ENCODE data around the gene GPC6.

- TF ChIP-seq, protein P1, sequence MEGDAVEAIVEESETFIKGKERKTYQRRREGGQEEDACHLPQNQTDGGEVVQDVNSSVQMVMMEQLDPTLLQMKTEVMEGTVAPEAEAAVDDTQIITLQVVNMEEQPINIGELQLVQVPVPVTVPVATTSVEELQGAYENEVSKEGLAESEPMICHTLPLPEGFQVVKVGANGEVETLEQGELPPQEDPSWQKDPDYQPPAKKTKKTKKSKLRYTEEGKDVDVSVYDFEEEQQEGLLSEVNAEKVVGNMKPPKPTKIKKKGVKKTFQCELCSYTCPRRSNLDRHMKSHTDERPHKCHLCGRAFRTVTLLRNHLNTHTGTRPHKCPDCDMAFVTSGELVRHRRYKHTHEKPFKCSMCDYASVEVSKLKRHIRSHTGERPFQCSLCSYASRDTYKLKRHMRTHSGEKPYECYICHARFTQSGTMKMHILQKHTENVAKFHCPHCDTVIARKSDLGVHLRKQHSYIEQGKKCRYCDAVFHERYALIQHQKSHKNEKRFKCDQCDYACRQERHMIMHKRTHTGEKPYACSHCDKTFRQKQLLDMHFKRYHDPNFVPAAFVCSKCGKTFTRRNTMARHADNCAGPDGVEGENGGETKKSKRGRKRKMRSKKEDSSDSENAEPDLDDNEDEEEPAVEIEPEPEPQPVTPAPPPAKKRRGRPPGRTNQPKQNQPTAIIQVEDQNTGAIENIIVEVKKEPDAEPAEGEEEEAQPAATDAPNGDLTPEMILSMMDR (IDR thresholded peaks at IDR 0.05; ENCODE audit: poor library complexity, severe bottlenecking) = no peak
- TF ChIP-seq REST (IDR thresholded peaks at IDR 0.05; ENCODE audit: borderline replicate concordance) = no peak
- TF ChIP-seq MXI1 (conservative IDR thresholded peaks at IDR 0.05; ENCODE audit: poor library complexity, severe bottlenecking) = no peak
- TF ChIP-seq POLR2AphosphoS5 (IDR thresholded peaks at IDR 0.05) = no peak
- TF ChIP-seq EP300 (conservative IDR thresholded peaks at IDR 0.05; ENCODE audit: poor library complexity, severe bottlenecking) = no peak
- no peak for TF ChIP-seq EZH2 (IDR thresholded peaks at IDR 0.05; ENCODE audit: borderline replicate concordance, insufficient read depth, low read length, poor library complexity, severe bottlenecking)
Observed at GRCh38 chr13:93882086-93882651, 655.6 kb downstream of the GPC6 start.

All from neural cell (in vitro differentiated cells).